Measurements from ENCODE around the gene RPP25L. TPM values are rescaled to one million over a fixed set of nuclear protein-coding genes. Genes with fewer than 3 reads are reported as not detected.

RPP25L gene
- total and polyA plus RNA-seq, 9 of the 15 experiments (the other 6 are each of a cell fraction or from before 2014, with no cell fraction given), result 16.3 to 43.7 (median 29.0) TPM

DNA sequence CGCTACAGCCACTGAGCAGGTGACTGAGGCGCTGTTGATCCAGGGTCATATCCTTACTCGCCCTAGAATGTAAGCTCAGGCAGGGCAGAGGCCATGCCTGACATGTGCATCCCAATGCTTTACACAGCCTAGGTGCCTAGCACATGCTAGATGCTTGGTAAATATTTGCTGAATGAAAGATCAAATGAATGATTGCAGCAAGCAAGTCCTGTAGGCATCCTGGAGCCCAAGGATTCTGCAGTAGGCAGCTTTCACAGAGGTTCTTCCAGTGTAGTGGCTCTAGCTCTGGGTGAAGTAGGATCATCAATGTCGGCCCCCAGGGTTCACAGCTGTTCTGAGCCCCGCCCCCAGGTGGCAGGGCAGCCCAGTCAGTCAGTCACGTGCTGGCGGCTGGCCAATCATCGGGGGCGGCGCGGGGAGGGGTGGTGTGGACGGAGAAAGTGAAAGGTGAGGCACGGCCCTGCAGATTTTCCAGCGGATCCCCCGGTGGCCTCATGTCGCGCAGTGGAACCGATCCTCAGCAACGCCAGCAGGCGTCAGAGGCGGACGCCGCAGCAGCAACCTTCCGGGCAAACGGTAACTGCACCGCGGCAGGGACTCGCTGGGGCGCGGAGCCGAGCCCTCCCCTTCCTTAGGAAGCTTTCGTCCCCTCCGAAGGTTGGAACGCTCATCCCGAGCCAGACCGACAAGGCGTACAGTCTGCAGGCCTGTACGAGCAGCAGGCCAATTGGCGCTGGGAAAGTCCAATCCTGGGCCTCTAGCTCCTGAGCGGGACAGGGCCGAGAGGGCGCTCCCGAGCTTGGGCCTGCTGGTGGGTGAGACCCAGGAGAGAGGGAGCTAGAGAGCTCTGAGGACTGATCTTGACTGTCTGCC is 34.5 kb upstream of the RPP25L start, which contains the start of gene GALT (continued):
- TF ChIP-seq, protein P1, sequence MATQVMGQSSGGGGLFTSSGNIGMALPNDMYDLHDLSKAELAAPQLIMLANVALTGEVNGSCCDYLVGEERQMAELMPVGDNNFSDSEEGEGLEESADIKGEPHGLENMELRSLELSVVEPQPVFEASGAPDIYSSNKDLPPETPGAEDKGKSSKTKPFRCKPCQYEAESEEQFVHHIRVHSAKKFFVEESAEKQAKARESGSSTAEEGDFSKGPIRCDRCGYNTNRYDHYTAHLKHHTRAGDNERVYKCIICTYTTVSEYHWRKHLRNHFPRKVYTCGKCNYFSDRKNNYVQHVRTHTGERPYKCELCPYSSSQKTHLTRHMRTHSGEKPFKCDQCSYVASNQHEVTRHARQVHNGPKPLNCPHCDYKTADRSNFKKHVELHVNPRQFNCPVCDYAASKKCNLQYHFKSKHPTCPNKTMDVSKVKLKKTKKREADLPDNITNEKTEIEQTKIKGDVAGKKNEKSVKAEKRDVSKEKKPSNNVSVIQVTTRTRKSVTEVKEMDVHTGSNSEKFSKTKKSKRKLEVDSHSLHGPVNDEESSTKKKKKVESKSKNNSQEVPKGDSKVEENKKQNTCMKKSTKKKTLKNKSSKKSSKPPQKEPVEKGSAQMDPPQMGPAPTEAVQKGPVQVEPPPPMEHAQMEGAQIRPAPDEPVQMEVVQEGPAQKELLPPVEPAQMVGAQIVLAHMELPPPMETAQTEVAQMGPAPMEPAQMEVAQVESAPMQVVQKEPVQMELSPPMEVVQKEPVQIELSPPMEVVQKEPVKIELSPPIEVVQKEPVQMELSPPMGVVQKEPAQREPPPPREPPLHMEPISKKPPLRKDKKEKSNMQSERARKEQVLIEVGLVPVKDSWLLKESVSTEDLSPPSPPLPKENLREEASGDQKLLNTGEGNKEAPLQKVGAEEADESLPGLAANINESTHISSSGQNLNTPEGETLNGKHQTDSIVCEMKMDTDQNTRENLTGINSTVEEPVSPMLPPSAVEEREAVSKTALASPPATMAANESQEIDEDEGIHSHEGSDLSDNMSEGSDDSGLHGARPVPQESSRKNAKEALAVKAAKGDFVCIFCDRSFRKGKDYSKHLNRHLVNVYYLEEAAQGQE (IDR thresholded peaks at IDR 0.05; ENCODE audit: borderline replicate concordance), result peak; percentile 84
- TF ChIP-seq, protein P1 (CRISPR knock-in tag; IDR thresholded peaks at IDR 0.05; ENCODE audit: low read depth), result no peak
- TF ChIP-seq, protein P2, sequence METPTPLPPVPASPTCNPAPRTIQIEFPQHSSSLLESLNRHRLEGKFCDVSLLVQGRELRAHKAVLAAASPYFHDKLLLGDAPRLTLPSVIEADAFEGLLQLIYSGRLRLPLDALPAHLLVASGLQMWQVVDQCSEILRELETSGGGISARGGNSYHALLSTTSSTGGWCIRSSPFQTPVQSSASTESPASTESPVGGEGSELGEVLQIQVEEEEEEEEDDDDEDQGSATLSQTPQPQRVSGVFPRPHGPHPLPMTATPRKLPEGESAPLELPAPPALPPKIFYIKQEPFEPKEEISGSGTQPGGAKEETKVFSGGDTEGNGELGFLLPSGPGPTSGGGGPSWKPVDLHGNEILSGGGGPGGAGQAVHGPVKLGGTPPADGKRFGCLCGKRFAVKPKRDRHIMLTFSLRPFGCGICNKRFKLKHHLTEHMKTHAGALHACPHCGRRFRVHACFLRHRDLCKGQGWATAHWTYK (CRISPR knock-in tag; IDR thresholded peaks at IDR 0.05), result 0 out of 2 replicates have a peak, but pooled peaks have one; percentile 72
- TF ChIP-seq, protein P3, sequence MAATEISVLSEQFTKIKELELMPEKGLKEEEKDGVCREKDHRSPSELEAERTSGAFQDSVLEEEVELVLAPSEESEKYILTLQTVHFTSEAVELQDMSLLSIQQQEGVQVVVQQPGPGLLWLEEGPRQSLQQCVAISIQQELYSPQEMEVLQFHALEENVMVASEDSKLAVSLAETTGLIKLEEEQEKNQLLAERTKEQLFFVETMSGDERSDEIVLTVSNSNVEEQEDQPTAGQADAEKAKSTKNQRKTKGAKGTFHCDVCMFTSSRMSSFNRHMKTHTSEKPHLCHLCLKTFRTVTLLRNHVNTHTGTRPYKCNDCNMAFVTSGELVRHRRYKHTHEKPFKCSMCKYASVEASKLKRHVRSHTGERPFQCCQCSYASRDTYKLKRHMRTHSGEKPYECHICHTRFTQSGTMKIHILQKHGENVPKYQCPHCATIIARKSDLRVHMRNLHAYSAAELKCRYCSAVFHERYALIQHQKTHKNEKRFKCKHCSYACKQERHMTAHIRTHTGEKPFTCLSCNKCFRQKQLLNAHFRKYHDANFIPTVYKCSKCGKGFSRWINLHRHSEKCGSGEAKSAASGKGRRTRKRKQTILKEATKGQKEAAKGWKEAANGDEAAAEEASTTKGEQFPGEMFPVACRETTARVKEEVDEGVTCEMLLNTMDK (IDR thresholded peaks at IDR 0.05; ENCODE audit: borderline replicate concordance, insufficient read depth, low read depth, low read length, poor library complexity, severe bottlenecking), result peak; percentile 30
- no peak for TF ChIP-seq FOXM1 (IDR thresholded peaks at IDR 0.05; ENCODE audit: low read depth)
- TF ChIP-seq FOXM1 (CRISPR knock-in tag; IDR thresholded peaks at IDR 0.05; ENCODE audit: low read depth), result 0 out of 2 replicates have a peak, but pooled peaks have one; percentile 43
- peak; percentile 76 for TF ChIP-seq RBFOX2 (IDR thresholded peaks at IDR 0.05; ENCODE audit: low read depth, low read length)
- TF ChIP-seq, protein P4, sequence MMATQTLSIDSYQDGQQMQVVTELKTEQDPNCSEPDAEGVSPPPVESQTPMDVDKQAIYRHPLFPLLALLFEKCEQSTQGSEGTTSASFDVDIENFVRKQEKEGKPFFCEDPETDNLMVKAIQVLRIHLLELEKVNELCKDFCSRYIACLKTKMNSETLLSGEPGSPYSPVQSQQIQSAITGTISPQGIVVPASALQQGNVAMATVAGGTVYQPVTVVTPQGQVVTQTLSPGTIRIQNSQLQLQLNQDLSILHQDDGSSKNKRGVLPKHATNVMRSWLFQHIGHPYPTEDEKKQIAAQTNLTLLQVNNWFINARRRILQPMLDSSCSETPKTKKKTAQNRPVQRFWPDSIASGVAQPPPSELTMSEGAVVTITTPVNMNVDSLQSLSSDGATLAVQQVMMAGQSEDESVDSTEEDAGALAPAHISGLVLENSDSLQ (IDR thresholded peaks at IDR 0.05), result peak; percentile 79

Data from K562 (cell line).